Large intestine (tissue), 3 donors: ENCODE results near the gene KIFC3. TPM values are rescaled to one million over a fixed set of nuclear protein-coding genes. Genes with fewer than 3 reads are reported as not detected.
"Not testable (repeated sequence)": the region's sequence is repeated elsewhere in the genome, so short reads cannot be mapped to it uniquely, and the experiment has no call there.

Experiments used
- DNase-seq, 2 donors: peaks; one replicate each; pipeline versions ENCODE4 v3.0.0 to v3.0.0-alpha.2; 2013
- H3K27ac ChIP-seq: one replicate; pipeline ENCODE4 v1.5.1; 2013; ENCODE audit warnings: low read length
- H3K27me3 ChIP-seq: 2 replicates; pipeline ENCODE4 v1.6.1; 2013; ENCODE audit warnings: low read length; ENCODE audit not compliant: control insufficient read depth, insufficient read depth
- H3K36me3 ChIP-seq: 2 replicates; pipeline ENCODE4 v1.6.1; 2013; ENCODE audit warnings: low read length; ENCODE audit not compliant: control insufficient read depth, insufficient read depth
- H3K4me1 ChIP-seq: one replicate; pipeline ENCODE4 v1.6.1; 2013; ENCODE audit warnings: low read length; ENCODE audit not compliant: control insufficient read depth, insufficient read depth
- H3K4me3 ChIP-seq: one replicate; pipeline ENCODE4 v1.5.1; 2013; ENCODE audit warnings: low read length
- H3K9me3 ChIP-seq: one replicate; pipeline ENCODE4 v1.6.1; 2013; ENCODE audit warnings: mild to moderate bottlenecking, low read depth, low read length, moderate library complexity; ENCODE audit not compliant: control insufficient read depth
- WGBS: methylation state at CpG from one replicate; pipeline ENCODE4 v1.1.5; 2013; ENCODE audit warnings: low lambda C conversion rate; ENCODE audit not compliant: insufficient coverage; 5-methylcytosine and 5-hydroxymethylcytosine counted together
- polyA plus RNA-seq: library from polyadenylated mRNA; unstranded; fragments of 120-200 nt; gene quantifications from one replicate; pipeline ENCODE4 v1.2.1, GENCODE V29; 2013

KIFC3 gene
- polyA plus RNA-seq, 1 donor, result 82.3 TPM

GRCh38 chr16:57721356-57722209 lies 80.7 kb downstream of the KIFC3 start:
- no peaks in the 10 kb centered on the region for H3K4me1 ChIP-seq
- WGBS, result no CpG with 5 or more reads among the region's 17 CpGs
- no peaks in the 10 kb centered on the region for H3K36me3 ChIP-seq
- H3K27ac ChIP-seq, result no peak overlapping the region
- no peak for DNase-seq
- H3K27me3 ChIP-seq, result no peaks in the 10 kb centered on the region
- no peak overlapping the region for H3K4me3 ChIP-seq
- no peaks in the 10 kb centered on the region for H3K9me3 ChIP-seq

- Histone ChIP-seq H3K9me3 (no peaks in the 10 kb centered on the region), H3K4me3 (no peak overlapping the region), H3K27ac (no peak overlapping the region), H3K4me1 (no peaks in the 10 kb centered on the region), H3K27me3 (no peaks in the 10 kb centered on the region), H3K36me3 (no peaks in the 10 kb centered on the region)
- WGBS, result no CpG with 5 or more reads among the region's 3 CpGs
- DNase-seq, result peak; percentile 46 to 54
These were observed 82.1 kb downstream of the KIFC3 start for GRCh38 chr16:57720142-57720575.

- no peaks in the 10 kb centered on the region for H3K36me3 ChIP-seq
- DNase-seq, result no peak
- no peak overlapping the region for H3K27ac ChIP-seq
- no peaks in the 10 kb centered on the region for H3K27me3 ChIP-seq
- 76% methylated on average over 3 of the region's 6 CpGs for WGBS
- no peak overlapping the region for H3K4me3 ChIP-seq
- no peaks in the 10 kb centered on the region for H3K4me1 ChIP-seq
- no peaks in the 10 kb centered on the region for H3K9me3 ChIP-seq
These were observed 88.2 kb downstream of the KIFC3 start for GRCh38 chr16:57714047-57714446.

- no CpG with 5 or more reads among the region's 8 CpGs for WGBS
- H3K4me1 ChIP-seq, result no peaks in the 10 kb centered on the region
- H3K9me3 ChIP-seq, result no peaks in the 10 kb centered on the region
- no peaks in the 10 kb centered on the region for H3K27me3 ChIP-seq
- DNase-seq, result no peak
- no peak overlapping the region for H3K27ac ChIP-seq
- H3K36me3 ChIP-seq, result no peaks in the 10 kb centered on the region
- no peak overlapping the region for H3K4me3 ChIP-seq
These were observed 88.7 kb downstream of the KIFC3 start for GRCh38 chr16:57713596-57713995.

GRCh38 chr16:57712569-57712968 lies 89.7 kb downstream of the KIFC3 start:
- not testable (repeated sequence) for H3K27ac ChIP-seq, H3K4me3 ChIP-seq, H3K4me1 ChIP-seq, H3K27me3 ChIP-seq, H3K36me3 ChIP-seq, H3K9me3 ChIP-seq, DNase-seq
- 61% methylated on average over 2 of the region's 6 CpGs for WGBS

GRCh38 chr16:57711993-57712392 lies 90.3 kb downstream of the KIFC3 start:
- no peak overlapping the region for H3K27ac ChIP-seq
- no peaks in the 10 kb centered on the region for H3K9me3 ChIP-seq
- no CpG with 5 or more reads among the region's 3 CpGs for WGBS
- H3K4me1 ChIP-seq, result no peaks in the 10 kb centered on the region
- no peak overlapping the region for H3K4me3 ChIP-seq
- H3K36me3 ChIP-seq, result no peaks in the 10 kb centered on the region
- H3K27me3 ChIP-seq, result no peaks in the 10 kb centered on the region
- no peak for DNase-seq

GRCh38 chr16:57711346-57711745 lies 90.9 kb downstream of the KIFC3 start:
- H3K4me1 ChIP-seq, result no peaks in the 10 kb centered on the region
- H3K36me3 ChIP-seq, result no peaks in the 10 kb centered on the region
- H3K27me3 ChIP-seq, result no peaks in the 10 kb centered on the region
- no peaks in the 10 kb centered on the region for H3K9me3 ChIP-seq
- no peak overlapping the region for H3K27ac ChIP-seq
- DNase-seq, result no peak
- WGBS, result no CpG with 5 or more reads among the region's 5 CpGs
- H3K4me3 ChIP-seq, result no peak overlapping the region

- Histone ChIP-seq H3K27me3 (no peaks in the 10 kb centered on the region), H3K9me3 (no peaks in the 10 kb centered on the region), H3K27ac (no peak overlapping the region), H3K36me3 (no peaks in the 10 kb centered on the region), H3K4me1 (peaks cover 5% of the 10 kb centered on the region), H3K4me3 (no peak overlapping the region)
- WGBS, result no CpG with 5 or more reads among the region's 3 CpGs
- DNase-seq, result peak in 1 of 2 donors; percentile 30
These were observed 92.6 kb downstream of the KIFC3 start for GRCh38 chr16:57709663-57710062.

Other genes starting within 250 kb of the KIFC3 start
- 102 TPM for gene ADGRG1, start 173.9 kb downstream of the KIFC3 start, polyA plus RNA-seq
- gene ADGRG3, start 134.2 kb downstream of the KIFC3 start, polyA plus RNA-seq, result 1.7 TPM
- 0.22 TPM for gene DRC7, start 107.7 kb downstream of the KIFC3 start, polyA plus RNA-seq
- gene KATNB1, start 66.7 kb downstream of the KIFC3 start, polyA plus RNA-seq, result 16.2 TPM
- gene CNGB1, start 168.6 kb upstream of the KIFC3 start, polyA plus RNA-seq, result 7.5 TPM
- gene ZNF319, start 198.2 kb upstream of the KIFC3 start, polyA plus RNA-seq, result 5.8 TPM
- gene USB1, start 198.9 kb upstream of the KIFC3 start, polyA plus RNA-seq, result 26.5 TPM
- 56.8 TPM for gene MMP15, start 223.3 kb upstream of the KIFC3 start, polyA plus RNA-seq